Caco-2 (cell line): ENCODE data around the gene SLC6A6. TPM values are rescaled to one million over a fixed set of nuclear protein-coding genes. Genes with fewer than 3 reads are reported as not detected.

ENCODE experiments used
- BruUV-seq: library from RNA; stranded (reverse); fragments of 400-500 nt; replicated peaks from 2 replicates; lab custom pipeline; 2021; lab: Mats Ljungman, UMichigan
- CTCF ChIA-PET: fragments of 300-600 bp; sonication (Branson Sonifier 250); formaldehyde crosslinking; loops from one replicate; lab custom pipeline; 2022; ENCODE audit warnings: antibody characterized with exemption; lab: Charles Lee
- POLR2A ChIA-PET: fragments of 300-600 bp; sonication (Branson Sonifier 250); formaldehyde crosslinking; loops from one replicate; lab custom pipeline; 2022; ENCODE audit warnings: antibody characterized with exemption; lab: Charles Lee
- DNase-seq, 2 experiments: peaks; one replicate each; pipeline versions ENCODE4 v3.0.0 to v3.0.0-alpha.2; 2020 to 2022
- H3K27me3 ChIP-seq: replicated peaks from 2 replicates; pipeline ENCODE4 v1.6.0; 2011; ENCODE audit warnings: low read length; ENCODE audit not compliant: control insufficient read depth, insufficient read depth
- H3K36me3 ChIP-seq: 2 replicates; pipeline ENCODE4 v1.5.1; 2011; ENCODE audit warnings: low read length; ENCODE audit not compliant: control insufficient read depth, insufficient read depth
- H3K4me1 ChIP-seq: fragments of 250-450 bp; sonication (Bioruptor Pico); 2 replicates; pipeline ENCODE4 v1.5.1; 2020; ENCODE audit warnings: mild to moderate bottlenecking
- H3K4me3 ChIP-seq: 2 replicates; pipeline ENCODE4 v1.5.1; 2011; ENCODE audit warnings: low read depth, mild to moderate bottlenecking, control low read depth, low read length
- H3K9me3 ChIP-seq: fragments of 250-450 bp; sonication (Bioruptor Pico); 2 replicates; pipeline ENCODE4 v1.5.1; 2020; ENCODE audit warnings: mild to moderate bottlenecking, moderate library complexity
- H3K27ac Mint-ChIP-seq: one replicate; pipeline ENCODE4 v1.8.0; 2022; ENCODE audit warnings: mixed read lengths; ENCODE audit not compliant: unreplicated experiment
- H3K27me3 Mint-ChIP-seq: one replicate; pipeline ENCODE4 v1.8.0; 2022; ENCODE audit warnings: mixed read lengths; ENCODE audit not compliant: insufficient read depth, unreplicated experiment
- H3K36me3 Mint-ChIP-seq: one replicate; pipeline ENCODE4 v1.8.0; 2022; ENCODE audit warnings: mild to moderate bottlenecking, mixed read lengths; ENCODE audit not compliant: insufficient read depth, unreplicated experiment
- H3K4me1 Mint-ChIP-seq: one replicate; pipeline ENCODE4 v1.8.0; 2022; ENCODE audit warnings: low read depth, mixed read lengths; ENCODE audit not compliant: unreplicated experiment
- H3K4me3 Mint-ChIP-seq: one replicate; pipeline ENCODE4 v1.8.0; 2022; ENCODE audit warnings: mild to moderate bottlenecking, moderate library complexity, mixed read lengths; ENCODE audit not compliant: unreplicated experiment
- H3K9me3 Mint-ChIP-seq: one replicate; pipeline ENCODE4 v1.8.0; 2022; ENCODE audit warnings: mixed read lengths; ENCODE audit not compliant: unreplicated experiment
- CTCF ChIP-seq, 2 experiments: fragments of 200-600 bp in 1 of 2; IDR thresholded peaks; 1 replicate in 1 of 2; 2 replicates in 1 of 2; pipeline versions ENCODE4 v1.5.1 to v1.8.0; 2011 to 2022; ENCODE audit warnings: antibody characterized with exemption in 1 of 2, control low read depth in 1 of 2, inconsistent platforms in 1 of 2, low read depth in 1 of 2, low read length in 1 of 2, mild to moderate bottlenecking in 1 of 2, moderate library complexity in 1 of 2; ENCODE audit not compliant: insufficient read depth in 1 of 2, severe bottlenecking in 1 of 2, unreplicated experiment in 1 of 2
- intact Hi-C: fragments of 100-400 bp; cut with micrococcal nuclease; formaldehyde crosslinking; loops from one replicate; pipeline ENCODE4 v1.10.0; 2022; ENCODE audit not compliant: unreplicated experiment
- total RNA-seq: library from RNA; stranded (reverse); gene quantifications from 2 replicates; pipeline ENCODE4 v1.2.3, GENCODE V29; 2022

SLC6A6 gene
- total RNA-seq, 1 experiment from 2014 or later, result 49.6 TPM

GRCh38 chr3:14361068-14361677, 41.2 kb upstream of the SLC6A6 start:
- ChIA-PET POLR2A (no interaction called here), CTCF (no interaction called here)
- no peak for TF ChIP-seq CTCF (IDR thresholded peaks at IDR 0.05; ENCODE audit: insufficient read depth in 1 of 2, low read depth in 1 of 2, low read length in 1 of 2, severe bottlenecking in 1 of 2, unreplicated experiment in 1 of 2)
- H3K27me3 ChIP-seq, result no peaks in the 10 kb centered on the region
- intact Hi-C loops, result no loop called here
- Mint-ChIP-seq H3K36me3 (no peaks in the 10 kb centered on the region), H3K4me3 (no peak overlapping the region), H3K4me1 (peaks cover 6% of the 10 kb centered on the region), H3K9me3 (no peaks in the 10 kb centered on the region), H3K27me3 (no peaks in the 10 kb centered on the region), H3K27ac (no peak overlapping the region)
- no peak for DNase-seq
- H3K36me3 ChIP-seq, result no peaks in the 10 kb centered on the region
- H3K4me1 ChIP-seq, result no peaks in the 10 kb centered on the region
- H3K9me3 ChIP-seq, result no peaks in the 10 kb centered on the region
- no TSS peak for BruUV-seq
- no peak overlapping the region for H3K4me3 ChIP-seq

- no peak overlapping the region for H3K27ac Mint-ChIP-seq
- no peaks in the 10 kb centered on the region for H3K9me3 ChIP-seq
- TF ChIP-seq CTCF (IDR thresholded peaks at IDR 0.05; ENCODE audit: insufficient read depth in 1 of 2, low read depth in 1 of 2, low read length in 1 of 2, severe bottlenecking in 1 of 2, unreplicated experiment in 1 of 2), result no peak
- intact Hi-C loops, result no loop called here
- no peaks in the 10 kb centered on the region for H3K36me3 ChIP-seq
- DNase-seq, result no peak
- no peaks in the 10 kb centered on the region for H3K27me3 Mint-ChIP-seq
- CTCF ChIA-PET, result interaction anchor here (0.6 kb wide), 1 partner anchor 110 kb away, joined by 4 read pairs; no protein-coding TSS in a partner anchor
- POLR2A ChIA-PET, result no interaction called here
- no peak overlapping the region for H3K4me3 ChIP-seq
- no peaks in the 10 kb centered on the region for H3K36me3 Mint-ChIP-seq
- H3K9me3 Mint-ChIP-seq, result no peaks in the 10 kb centered on the region
- peaks cover 19% of the 10 kb centered on the region for H3K4me1 Mint-ChIP-seq
- BruUV-seq, result no TSS peak
- no peaks in the 10 kb centered on the region for H3K27me3 ChIP-seq
- no peak overlapping the region for H3K4me3 Mint-ChIP-seq
- no peaks in the 10 kb centered on the region for H3K4me1 ChIP-seq
Observed at GRCh38 chr3:14362890-14363289, 39.5 kb upstream of the SLC6A6 start.

GRCh38 chr3:14363379-14363778, 39.0 kb upstream of the SLC6A6 start:
- CTCF ChIA-PET, result no interaction called here
- H3K4me3 ChIP-seq, result no peak overlapping the region
- Mint-ChIP-seq H3K9me3 (no peaks in the 10 kb centered on the region), H3K27me3 (no peaks in the 10 kb centered on the region), H3K36me3 (no peaks in the 10 kb centered on the region), H3K4me1 (peaks cover 19% of the 10 kb centered on the region), H3K4me3 (no peak overlapping the region), H3K27ac (no peak overlapping the region)
- no peaks in the 10 kb centered on the region for H3K4me1 ChIP-seq
- no peak for DNase-seq
- H3K36me3 ChIP-seq, result no peaks in the 10 kb centered on the region
- no peaks in the 10 kb centered on the region for H3K27me3 ChIP-seq
- intact Hi-C loops, result no loop called here
- POLR2A ChIA-PET, result no interaction called here
- TF ChIP-seq CTCF (IDR thresholded peaks at IDR 0.05; ENCODE audit: insufficient read depth in 1 of 2, low read depth in 1 of 2, low read length in 1 of 2, severe bottlenecking in 1 of 2, unreplicated experiment in 1 of 2), result no peak
- BruUV-seq, result no TSS peak
- H3K9me3 ChIP-seq, result no peaks in the 10 kb centered on the region
